Fibroblast of skin of back (primary cell): ENCODE measurements around the gene MAST2.
"Not testable (repeated sequence)": the region's sequence is repeated elsewhere in the genome, so short reads cannot be mapped to it uniquely, and the experiment has no call there.

Experiments
- DNase-seq: peaks from one replicate; pipeline ENCODE4 v3.0.0-alpha.2; 2013

Gene MAST2

DNA sequence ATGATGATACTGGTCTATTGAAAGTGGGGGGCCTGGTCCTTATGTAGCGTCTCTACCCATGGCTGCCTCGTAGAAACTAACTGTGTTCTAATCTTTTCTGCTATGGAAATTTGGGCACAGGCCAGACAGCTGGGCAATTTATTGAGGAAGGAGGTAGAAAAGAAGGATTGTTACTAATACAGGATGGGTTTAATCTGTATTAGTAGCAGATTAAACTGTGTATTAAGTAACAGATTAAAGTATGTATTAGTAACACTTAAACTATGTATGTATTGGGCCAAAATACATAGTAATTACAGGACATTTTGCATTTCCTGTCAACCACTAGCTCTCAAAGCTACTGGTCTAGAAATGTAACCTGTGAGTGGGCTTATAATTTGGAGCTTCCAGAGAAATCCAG, 142.0 kb downstream of the MAST2 start:
- peak; percentile 53 for DNase-seq

DNA sequence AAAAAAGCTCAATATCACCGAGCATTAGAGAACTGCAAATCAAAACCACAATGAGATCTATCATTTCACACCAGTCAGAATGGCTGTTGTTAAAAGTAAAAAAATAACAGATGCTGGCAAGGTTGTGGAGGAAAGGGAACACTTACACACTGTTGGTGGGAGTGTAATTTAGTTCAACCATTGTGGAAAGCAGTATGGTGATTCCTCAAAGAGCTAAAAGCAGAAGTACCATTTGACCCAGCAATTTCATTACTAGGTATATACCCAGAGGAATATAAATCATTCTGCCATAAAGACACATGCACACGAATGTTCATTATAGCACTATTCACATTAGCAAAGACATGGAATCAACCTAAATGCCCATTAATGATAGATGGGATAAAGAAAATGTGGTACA, 146.1 kb downstream of the MAST2 start:
- not testable (repeated sequence) for DNase-seq

DNA sequence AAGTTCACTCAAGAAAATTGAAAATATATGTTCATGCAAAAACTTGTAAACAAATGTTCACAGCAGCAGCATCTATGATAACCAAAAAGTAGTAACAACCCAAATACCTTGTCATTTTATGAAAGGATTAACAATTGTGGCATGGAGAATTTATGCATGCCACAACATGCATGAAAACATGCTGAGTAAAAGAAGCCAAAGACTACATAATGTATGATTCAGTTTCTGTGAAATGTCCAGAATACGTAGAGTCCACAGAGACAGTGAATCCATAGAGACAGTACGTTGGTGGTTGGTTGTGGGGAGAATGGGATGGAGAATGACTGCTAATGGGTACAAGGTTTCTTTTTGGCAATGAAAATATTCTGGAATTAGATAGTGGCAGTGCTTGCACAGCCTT, 148.7 kb downstream of the MAST2 start:
- DNase-seq: no peak

DNA sequence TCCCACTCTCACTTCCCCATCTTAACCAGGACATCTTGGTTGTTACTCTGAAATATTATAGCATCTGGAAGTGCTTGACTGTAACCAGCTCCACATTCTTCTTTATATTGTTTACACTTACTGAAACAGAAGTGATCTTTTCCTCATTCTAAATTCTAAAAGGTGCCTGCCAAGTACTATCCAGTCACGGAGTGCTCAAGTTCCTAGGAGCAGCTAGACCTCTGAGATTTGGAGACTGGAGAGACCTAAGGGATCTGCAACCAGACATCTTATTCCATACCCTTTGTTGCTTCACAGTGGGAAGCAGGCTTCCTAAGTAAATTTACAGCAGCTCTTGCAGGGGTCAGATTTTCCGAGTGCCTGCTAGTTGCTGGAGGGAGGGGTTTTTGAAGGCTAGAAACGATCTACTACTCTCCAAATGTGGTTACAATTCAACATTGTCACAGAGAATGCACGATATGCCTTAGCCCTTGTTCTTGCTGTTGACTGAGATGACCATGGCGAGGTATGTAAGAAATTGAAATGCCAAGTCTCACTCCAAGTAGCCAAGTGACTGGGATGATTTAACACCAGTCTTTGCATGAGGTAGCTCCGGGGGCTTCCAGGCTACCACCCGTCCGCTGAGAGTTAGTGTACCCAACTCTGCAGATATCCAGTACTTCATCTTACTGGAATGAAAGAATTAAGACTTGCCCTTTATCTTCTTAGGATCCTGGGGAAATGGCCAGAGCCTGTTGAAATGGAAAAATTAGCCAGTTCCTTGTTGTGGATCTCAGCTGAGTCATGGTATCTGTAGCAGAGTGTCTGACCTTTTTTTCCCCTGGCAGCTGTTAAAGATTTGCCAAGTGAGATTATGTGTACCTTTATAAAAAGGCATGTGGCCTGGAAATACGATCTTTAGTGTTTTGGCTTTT, 150.8 kb downstream of the MAST2 start:
- peak; percentile 58 for DNase-seq

- DNase-seq: no peak
Observed at GRCh38 chr1:45957684-45958083, 154.3 kb downstream of the MAST2 start.

- no peak for DNase-seq
Observed at GRCh38 chr1:45958317-45958716, 154.9 kb downstream of the MAST2 start.

- DNase-seq: no peak
Observed at GRCh38 chr1:45960930-45961715, 157.7 kb downstream of the MAST2 start.

DNA sequence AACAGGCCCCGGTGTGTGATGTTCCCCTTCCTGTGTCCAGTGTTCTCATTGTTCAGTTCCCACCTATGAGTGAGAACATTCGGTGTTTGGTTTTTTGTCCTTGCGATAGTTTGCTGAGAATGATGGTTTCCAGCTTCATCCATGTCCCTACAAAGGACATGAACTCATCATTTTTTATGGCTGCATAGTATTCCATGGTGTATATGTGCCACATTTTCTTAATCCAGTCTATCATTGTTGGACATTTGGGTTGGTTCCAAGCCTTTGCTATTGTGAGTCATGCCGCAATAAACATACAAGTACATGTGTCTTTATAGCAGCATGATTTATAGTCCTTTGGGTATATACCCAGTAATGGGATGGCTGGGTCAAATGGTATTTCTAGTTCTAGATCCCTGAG, 158.5 kb downstream of the MAST2 start:
- DNase-seq: not testable (repeated sequence)

DNA sequence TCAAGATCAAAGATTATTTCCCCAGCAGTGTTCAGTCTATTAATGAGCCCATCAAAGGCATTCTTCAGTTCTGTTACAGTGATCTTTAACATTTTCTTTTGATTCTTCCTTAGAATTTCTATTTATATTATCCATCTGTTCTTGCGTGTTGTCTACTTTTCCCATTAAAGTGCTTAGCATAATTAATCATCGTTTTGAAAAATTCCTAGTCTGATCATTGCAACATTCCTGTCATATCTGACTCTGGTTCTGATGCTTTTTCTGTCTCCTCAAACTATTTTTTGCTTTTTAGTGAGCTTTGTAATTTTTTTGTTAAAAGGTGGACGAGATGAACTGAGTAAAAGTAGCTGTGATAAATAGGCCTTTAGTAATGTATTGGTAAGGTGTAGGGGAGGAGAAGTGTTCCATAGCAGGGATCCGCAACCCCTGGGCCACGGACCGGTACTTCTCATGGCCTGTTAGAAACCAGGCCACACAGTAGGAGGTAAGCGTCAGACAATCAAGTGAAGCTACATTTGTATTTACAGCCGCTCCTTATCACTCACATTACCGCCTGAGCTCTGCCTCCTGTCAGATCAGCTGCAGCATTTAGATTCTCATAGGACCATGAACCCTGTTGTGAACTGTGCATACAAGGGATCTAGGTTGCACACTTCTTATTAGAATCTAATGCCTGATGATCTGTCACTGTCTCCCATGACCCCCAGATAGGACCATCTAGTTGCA, 165.7 kb downstream of the MAST2 start:
- no peak for DNase-seq

DNA sequence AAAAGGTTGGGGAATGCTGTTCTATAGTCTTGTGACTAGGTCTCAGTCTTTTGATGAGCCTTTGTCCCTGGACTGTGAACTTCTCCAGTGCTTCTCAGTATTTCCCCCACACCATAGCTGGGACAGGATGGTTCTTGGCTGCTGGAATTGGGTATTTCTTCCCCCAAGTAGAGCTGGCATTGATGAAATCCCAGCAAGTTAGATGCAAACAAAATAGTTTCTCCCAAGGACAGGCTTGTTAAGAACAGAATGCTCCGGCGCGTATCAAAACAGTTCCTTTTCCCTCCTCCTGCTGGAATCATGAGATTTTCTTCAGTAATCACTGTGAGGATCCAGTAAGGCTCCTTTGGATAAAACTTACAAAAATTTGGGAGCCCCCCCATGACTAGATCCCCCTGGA, 166.5 kb downstream of the MAST2 start:
- no peak for DNase-seq

DNA sequence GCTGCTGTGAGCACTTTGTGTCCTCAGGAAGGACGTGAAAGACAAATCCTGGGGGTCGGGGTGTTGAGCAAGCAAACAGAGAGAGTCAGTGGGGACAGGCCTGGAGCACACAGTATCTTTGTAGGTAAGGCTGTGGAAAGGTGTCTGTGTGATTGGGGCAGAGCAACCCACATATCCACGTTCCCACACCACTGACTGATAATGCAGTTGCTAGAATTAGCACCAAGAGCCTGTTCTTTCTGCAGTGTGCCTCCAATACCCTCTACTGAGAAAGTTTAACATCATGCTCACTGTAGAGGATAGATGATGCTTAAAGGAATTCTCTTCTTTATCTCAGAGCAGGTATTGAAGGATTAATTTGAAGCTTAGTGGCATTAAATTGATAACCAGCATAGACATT, 167.9 kb downstream of the MAST2 start:
- no peak for DNase-seq

GRCh38 chr1:45971922-45972531, 168.6 kb downstream of the MAST2 start:
- DNase-seq: no peak

DNA sequence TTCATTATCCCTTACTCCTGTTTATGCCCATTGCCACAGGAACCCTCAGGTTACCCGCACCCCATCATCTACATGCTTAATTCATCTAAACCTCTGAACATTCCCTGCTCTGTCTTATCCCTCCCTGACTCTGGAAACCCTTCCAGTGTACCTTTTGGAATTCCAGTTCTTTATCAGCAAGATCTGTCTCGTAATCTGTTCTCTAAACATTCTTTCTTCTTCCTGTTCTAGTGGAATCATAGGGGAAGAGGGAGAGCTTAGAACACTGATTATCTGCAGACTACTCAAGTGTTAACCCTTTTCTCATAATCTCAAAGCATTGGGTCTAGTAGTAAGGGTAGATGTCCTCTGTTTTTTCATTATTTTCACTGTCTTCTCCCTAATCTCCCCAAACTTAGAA, 169.2 kb downstream of the MAST2 start:
- DNase-seq: no peak

GRCh38 chr1:45973121-45973520, 169.7 kb downstream of the MAST2 start:
- DNase-seq: no peak

DNA sequence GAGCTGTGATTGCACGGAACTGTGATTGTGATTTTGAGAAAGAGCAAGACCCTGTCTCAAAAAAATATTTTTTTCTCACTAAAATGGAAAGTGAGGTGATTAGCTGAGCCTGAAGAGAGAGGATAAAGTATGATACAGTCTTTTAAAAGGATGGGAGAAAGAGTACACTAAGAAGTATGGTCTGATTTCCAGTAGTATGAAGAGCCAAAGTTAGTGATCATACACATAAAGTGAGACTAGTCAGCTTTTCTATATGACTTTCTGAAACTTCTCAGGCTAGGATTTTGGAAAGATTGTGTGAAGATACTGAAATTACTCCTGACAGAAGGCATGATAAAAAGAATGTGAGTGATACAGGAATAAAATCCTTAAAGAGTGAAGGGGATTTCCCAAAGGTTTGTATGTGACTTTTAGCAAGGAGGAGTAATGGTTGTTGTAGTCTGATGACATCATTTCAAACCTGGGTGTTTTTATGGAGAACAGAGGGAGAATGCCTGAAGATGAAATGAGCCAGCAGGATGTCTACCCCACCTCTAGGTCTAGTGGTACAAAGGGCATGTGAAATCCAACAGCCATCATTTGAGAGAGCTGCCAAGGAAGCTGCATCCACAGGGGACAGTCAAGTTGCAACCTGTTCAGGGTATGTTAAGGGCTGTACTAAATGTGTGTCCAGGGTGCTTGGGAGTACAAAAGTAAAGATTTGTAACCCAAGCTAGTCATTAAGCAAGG, 171.3 kb downstream of the MAST2 start:
- no peak for DNase-seq

DNA sequence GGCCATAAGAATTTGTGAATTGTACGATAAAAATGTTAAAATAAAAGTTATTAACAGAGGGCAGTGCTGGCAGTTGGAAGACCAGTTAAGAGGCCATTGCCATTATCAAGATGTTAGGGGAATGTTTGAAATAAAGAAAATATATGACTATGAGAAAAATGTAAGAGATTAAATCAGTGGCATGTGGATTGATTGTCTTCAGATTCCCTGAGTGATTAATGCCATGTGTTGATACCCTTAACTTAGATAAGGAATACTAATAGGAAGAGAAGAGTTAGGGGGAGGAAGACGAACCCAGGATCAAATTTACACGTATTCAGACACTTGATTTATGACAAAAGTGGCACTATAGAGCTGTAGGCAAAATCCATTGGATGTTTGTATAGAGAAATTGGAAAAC, 173.2 kb downstream of the MAST2 start:
- no peak for DNase-seq

- no peak for DNase-seq
Observed at GRCh38 chr1:45979074-45979777, 175.8 kb downstream of the MAST2 start.

- no peak for DNase-seq
Observed at GRCh38 chr1:45979778-45980176, 176.4 kb downstream of the MAST2 start.

GRCh38 chr1:45982359-45982758, 178.9 kb downstream of the MAST2 start:
- DNase-seq: no peak

DNA sequence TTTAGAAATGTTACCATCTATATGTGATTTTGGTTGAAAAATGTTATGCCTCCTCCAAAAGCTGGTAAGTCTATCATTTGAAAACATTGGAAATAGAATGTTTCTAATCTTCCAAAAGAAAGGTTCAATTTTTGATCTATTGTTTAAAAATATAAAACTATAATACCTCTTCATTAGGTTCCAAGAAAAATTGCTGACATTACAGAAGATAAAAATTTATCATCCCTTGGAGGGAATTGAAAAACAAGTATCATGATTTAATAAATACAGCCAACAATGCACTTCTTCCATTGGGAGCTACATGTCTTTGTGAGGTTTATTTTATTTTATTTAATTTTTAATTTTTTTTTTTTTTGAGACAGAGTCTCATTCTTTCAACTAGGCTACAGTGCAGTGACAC, 180.6 kb downstream of the MAST2 start:
- DNase-seq: no peak

- DNase-seq: no peak
Observed at GRCh38 chr1:45987204-45987603, 183.8 kb downstream of the MAST2 start.
